Measurements from ENCODE around the gene SCRT2. TPM values are rescaled to one million over a fixed set of nuclear protein-coding genes. Genes with fewer than 3 reads are reported as not detected.

Gene SCRT2
- total RNA-seq, 1 donor from 2014 or later = not detected

DNA sequence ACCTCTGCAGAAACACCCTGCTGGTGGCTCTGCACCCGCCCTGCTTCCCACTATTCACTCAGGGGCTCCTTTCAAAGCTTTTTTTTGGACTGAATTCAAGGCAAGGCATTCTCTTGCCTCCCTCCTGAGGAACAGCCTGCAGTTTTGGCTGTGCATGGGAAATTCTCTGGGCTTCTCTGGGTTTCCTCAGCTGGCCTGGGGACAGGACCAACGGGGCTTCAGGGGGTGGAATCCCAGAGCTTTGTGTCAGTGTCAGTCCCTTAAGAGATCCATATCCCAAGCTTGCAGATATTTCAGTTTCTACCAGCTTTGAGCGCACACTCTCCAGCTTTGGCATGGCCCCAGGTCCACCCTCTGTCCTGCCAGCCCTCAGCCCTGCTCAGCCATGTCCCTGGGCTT is 2.0 kb downstream of the SCRT2 start:
- Mint-ChIP-seq H3K36me3 (ENCODE audit: low read depth, unreplicated experiment) (no peaks in the 10 kb centered on the region), H3K4me3 (ENCODE audit: unreplicated experiment) (no peak overlapping the region), H3K4me1 (ENCODE audit: unreplicated experiment) (peaks cover 11% of the 10 kb centered on the region), H3K27me3 (ENCODE audit: unreplicated experiment) (peaks cover 9% of the 10 kb centered on the region), H3K9me3 (ENCODE audit: unreplicated experiment) (no peaks in the 10 kb centered on the region), H3K27ac (ENCODE audit: unreplicated experiment) (no peak overlapping the region)
- no peak for TF ChIP-seq CTCF (IDR thresholded peaks at IDR 0.05; ENCODE audit: unreplicated experiment)
- no peak for DNase-seq (ENCODE audit: low spot score)

- H3K9me3 Mint-ChIP-seq (ENCODE audit: unreplicated experiment) = no peaks in the 10 kb centered on the region
- TF ChIP-seq CTCF (IDR thresholded peaks at IDR 0.05; ENCODE audit: unreplicated experiment) = peak; percentile 50
- H3K4me3 Mint-ChIP-seq (ENCODE audit: unreplicated experiment) = no peak overlapping the region
- DNase-seq (ENCODE audit: low spot score) = peak; percentile 35
- peaks cover 10% of the 10 kb centered on the region for H3K27me3 Mint-ChIP-seq (ENCODE audit: unreplicated experiment)
- no peak overlapping the region for H3K27ac Mint-ChIP-seq (ENCODE audit: unreplicated experiment)
- no peaks in the 10 kb centered on the region for H3K36me3 Mint-ChIP-seq (ENCODE audit: low read depth, unreplicated experiment)
- peaks cover 11% of the 10 kb centered on the region for H3K4me1 Mint-ChIP-seq (ENCODE audit: unreplicated experiment)
Measured at GRCh38 chr20:672963-673602, 2.5 kb downstream of the SCRT2 start.

DNA sequence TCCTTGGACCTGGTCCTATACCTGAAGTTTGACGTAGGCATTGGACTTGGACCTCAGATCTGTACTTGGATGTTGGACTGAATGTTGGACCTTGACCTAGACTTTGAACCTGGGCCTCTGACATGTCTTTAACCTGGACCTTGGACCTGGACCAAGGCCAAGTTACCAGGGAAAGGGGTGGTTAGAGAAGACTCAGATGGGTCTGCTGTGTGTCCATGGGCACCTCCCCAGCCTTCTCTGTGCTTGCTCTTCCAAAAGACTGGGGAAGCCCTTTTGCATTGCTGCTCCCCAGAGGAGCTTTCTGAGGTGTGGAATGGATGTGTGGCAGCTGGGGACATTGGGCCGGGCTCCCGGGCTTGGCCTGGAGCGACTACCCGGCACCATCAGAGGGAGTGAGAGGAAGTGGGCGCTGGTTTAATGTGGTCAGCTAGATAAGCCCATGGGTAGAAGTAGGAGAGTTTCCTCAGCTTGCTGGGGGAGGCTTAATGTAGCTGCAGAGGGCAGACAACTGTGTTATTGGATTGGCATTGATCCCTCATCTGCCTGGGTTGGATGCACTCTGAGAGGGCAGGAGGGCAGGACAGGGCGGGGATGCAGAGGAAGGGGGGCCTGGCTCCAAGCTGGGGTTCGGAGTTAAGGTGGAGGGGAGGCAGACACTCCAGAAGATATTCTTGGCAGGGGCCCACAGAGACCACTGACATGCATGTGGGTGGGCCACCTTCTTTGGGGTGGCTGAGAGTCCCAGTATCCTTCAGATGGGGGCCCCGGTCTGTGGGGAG is 4.2 kb downstream of the SCRT2 start:
- TF ChIP-seq CTCF (IDR thresholded peaks at IDR 0.05; ENCODE audit: unreplicated experiment) = no peak
- H3K4me3 Mint-ChIP-seq (ENCODE audit: unreplicated experiment) = no peak overlapping the region
- no peak for DNase-seq (ENCODE audit: low spot score)
- H3K36me3 Mint-ChIP-seq (ENCODE audit: low read depth, unreplicated experiment) = no peaks in the 10 kb centered on the region
- H3K4me1 Mint-ChIP-seq (ENCODE audit: unreplicated experiment) = peaks cover 10% of the 10 kb centered on the region
- no peaks in the 10 kb centered on the region for H3K9me3 Mint-ChIP-seq (ENCODE audit: unreplicated experiment)
- H3K27me3 Mint-ChIP-seq (ENCODE audit: unreplicated experiment) = peaks cover 12% of the 10 kb centered on the region
- H3K27ac Mint-ChIP-seq (ENCODE audit: unreplicated experiment) = no peak overlapping the region

DNA sequence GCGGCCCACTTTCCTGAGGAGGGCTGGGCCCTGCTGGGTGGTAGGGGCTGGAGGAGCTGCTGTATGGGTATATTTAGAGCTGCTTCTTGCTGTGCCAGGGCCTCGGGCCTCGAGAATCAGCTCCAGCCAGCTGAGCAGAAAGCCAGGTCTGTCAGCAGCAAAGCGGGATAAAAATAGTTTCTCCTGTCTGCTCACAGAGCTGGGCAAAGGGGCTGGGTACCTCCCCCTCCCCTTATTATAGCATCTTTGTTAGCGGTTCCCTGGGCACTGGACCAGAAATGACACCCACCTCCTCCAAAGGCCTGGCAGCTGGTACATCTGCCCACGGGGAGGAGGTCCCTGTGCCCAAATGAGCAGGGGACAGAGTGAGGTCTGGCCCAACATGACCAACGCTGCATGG is 6.0 kb downstream of the SCRT2 start:
- H3K4me1 Mint-ChIP-seq (ENCODE audit: unreplicated experiment) = peaks cover 2% of the 10 kb centered on the region
- no peak for TF ChIP-seq CTCF (IDR thresholded peaks at IDR 0.05; ENCODE audit: unreplicated experiment)
- no peaks in the 10 kb centered on the region for H3K36me3 Mint-ChIP-seq (ENCODE audit: low read depth, unreplicated experiment)
- H3K4me3 Mint-ChIP-seq (ENCODE audit: unreplicated experiment) = no peak overlapping the region
- peaks cover 13% of the 10 kb centered on the region for H3K27me3 Mint-ChIP-seq (ENCODE audit: unreplicated experiment)
- H3K27ac Mint-ChIP-seq (ENCODE audit: unreplicated experiment) = no peak overlapping the region
- H3K9me3 Mint-ChIP-seq (ENCODE audit: unreplicated experiment) = no peaks in the 10 kb centered on the region
- no peak for DNase-seq (ENCODE audit: low spot score)

DNA sequence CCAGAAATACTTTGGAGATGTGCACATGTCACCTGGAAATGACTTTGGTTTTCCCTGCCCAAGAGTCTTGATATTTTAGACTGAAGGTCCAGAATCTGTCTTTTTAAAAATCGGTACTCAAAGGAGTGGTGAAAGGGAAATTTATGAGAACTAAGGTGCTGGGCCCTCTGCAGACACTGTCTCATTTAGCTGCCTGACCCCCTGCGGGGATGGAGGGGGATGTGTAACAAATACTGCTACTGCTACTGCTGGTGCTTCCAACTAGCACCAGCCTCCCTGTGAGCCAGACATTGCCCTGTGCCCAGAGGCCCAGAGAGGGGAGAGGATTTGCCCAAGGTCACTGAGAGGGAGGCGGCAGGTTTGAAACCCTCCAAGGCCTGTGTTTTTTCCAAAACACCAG is 7.0 kb downstream of the SCRT2 start:
- no peaks in the 10 kb centered on the region for H3K9me3 Mint-ChIP-seq (ENCODE audit: unreplicated experiment)
- no peak for TF ChIP-seq CTCF (IDR thresholded peaks at IDR 0.05; ENCODE audit: unreplicated experiment)
- no peaks in the 10 kb centered on the region for H3K4me1 Mint-ChIP-seq (ENCODE audit: unreplicated experiment)
- DNase-seq (ENCODE audit: low spot score) = no peak
- peaks cover 14% of the 10 kb centered on the region for H3K27me3 Mint-ChIP-seq (ENCODE audit: unreplicated experiment)
- no peak overlapping the region for H3K27ac Mint-ChIP-seq (ENCODE audit: unreplicated experiment)
- H3K36me3 Mint-ChIP-seq (ENCODE audit: low read depth, unreplicated experiment) = no peaks in the 10 kb centered on the region
- H3K4me3 Mint-ChIP-seq (ENCODE audit: unreplicated experiment) = no peak overlapping the region
